ENCODE data around the gene C13orf46. TPM values are rescaled to one million over a fixed set of nuclear protein-coding genes. Genes with fewer than 3 reads are reported as not detected.
A peak's percentile ranks its signal among the peaks of the same experiment; 100 is the strongest.

Gene C13orf46
- total RNA-seq, 1 donor from 2014 or later = 0.65 TPM

- no peak for DNase-seq (ENCODE audit: low read depth)
These were observed 1.2 kb downstream of the C13orf46 start for GRCh38 chr13:113972451-113973217.

- no peak for DNase-seq (ENCODE audit: low read depth)
These were observed 2.2 kb downstream of the C13orf46 start for GRCh38 chr13:113971471-113972231.

- DNase-seq (ENCODE audit: low read depth) = peak; percentile 41
These were observed 2.9 kb downstream of the C13orf46 start for GRCh38 chr13:113970810-113971470.

- DNase-seq (ENCODE audit: low read depth) = no peak
These were observed 3.8 kb downstream of the C13orf46 start for GRCh38 chr13:113969973-113970611.

GRCh38 chr13:113969311-113969972 lies 4.4 kb downstream of the C13orf46 start:
- no peak for DNase-seq (ENCODE audit: low read depth)

GRCh38 chr13:113968463-113969310 lies 5.2 kb downstream of the C13orf46 start:
- no peak for DNase-seq (ENCODE audit: low read depth)

GRCh38 chr13:113967729-113968462 lies 6.0 kb downstream of the C13orf46 start:
- DNase-seq (ENCODE audit: low read depth) = no peak

GRCh38 chr13:113967206-113967720 lies 6.6 kb downstream of the C13orf46 start:
- no peak for DNase-seq (ENCODE audit: low read depth)

GRCh38 chr13:113965968-113966884 lies 7.7 kb downstream of the C13orf46 start:
- no peak for DNase-seq (ENCODE audit: low read depth)

GRCh38 chr13:113965383-113965874 lies 8.4 kb downstream of the C13orf46 start:
- DNase-seq (ENCODE audit: low read depth) = no peak

GRCh38 chr13:113964251-113964995 lies 9.5 kb downstream of the C13orf46 start:
- no peak for DNase-seq (ENCODE audit: low read depth)

- no peak for DNase-seq (ENCODE audit: low read depth)
These were observed 10.5 kb downstream of the C13orf46 start for GRCh38 chr13:113963376-113963775.

- DNase-seq (ENCODE audit: low read depth) = no peak
These were observed 10.9 kb downstream of the C13orf46 start for GRCh38 chr13:113962975-113963374.

GRCh38 chr13:113962386-113962785 lies 11.5 kb downstream of the C13orf46 start:
- no peak for DNase-seq (ENCODE audit: low read depth)

GRCh38 chr13:113960276-113960948 lies 13.5 kb downstream of the C13orf46 start:
- DNase-seq (ENCODE audit: low read depth) = no peak

- DNase-seq (ENCODE audit: low read depth) = peak; percentile 26
These were observed 14.7 kb downstream of the C13orf46 start for GRCh38 chr13:113959198-113959597.

GRCh38 chr13:113958373-113958772 lies 15.5 kb downstream of the C13orf46 start:
- DNase-seq (ENCODE audit: low read depth) = no peak
